GM19239 (cell line): Measurements from ENCODE around the gene PIP5K1C.

Experiments
- DNase-seq: peaks from one replicate; pipeline ENCODE4 v3.0.0; 2011; ENCODE audit warnings: low spot score; ENCODE audit not compliant: insufficient read length
- FAIRE-seq: peaks from 2 replicates; lab custom pipeline; 2011; peaks lifted over from hg19 to GRCh38; lab: Jason Lieb, UNC

PIP5K1C gene

DNA sequence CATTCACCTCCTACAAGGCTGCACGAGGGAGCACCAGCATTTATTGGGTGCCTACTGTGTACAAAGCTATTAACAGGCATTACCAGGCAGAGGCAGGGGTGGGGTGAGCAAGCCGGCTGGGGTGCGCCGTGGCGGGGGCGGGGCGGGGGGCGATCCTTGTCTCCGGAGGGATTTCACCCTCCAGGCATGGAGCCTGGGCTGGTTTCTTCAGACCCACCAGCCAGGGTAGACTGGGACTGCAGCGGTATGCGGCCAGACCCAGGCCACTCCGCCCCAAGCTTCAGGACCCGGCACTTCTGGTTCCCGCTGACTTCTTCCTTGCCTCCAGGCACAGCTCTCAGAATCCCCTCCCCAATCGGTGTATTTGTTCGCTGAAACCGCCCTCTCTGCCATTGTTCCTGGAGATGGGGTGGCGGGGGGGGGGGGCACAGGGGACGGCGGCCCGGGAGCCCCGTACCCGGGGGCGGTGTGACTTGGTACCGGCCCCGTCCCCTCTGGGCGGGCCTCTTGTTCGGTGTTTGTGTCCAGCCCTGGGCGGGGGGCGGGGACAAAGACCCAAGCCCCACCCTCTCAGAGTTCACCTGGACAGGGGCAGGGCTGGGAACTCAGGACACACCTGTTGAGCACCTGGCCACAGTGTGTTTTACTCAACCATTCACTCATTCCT, 22.3 kb upstream of the PIP5K1C start:
- FAIRE-seq (no peak), DNase-seq (no peak)

DNA sequence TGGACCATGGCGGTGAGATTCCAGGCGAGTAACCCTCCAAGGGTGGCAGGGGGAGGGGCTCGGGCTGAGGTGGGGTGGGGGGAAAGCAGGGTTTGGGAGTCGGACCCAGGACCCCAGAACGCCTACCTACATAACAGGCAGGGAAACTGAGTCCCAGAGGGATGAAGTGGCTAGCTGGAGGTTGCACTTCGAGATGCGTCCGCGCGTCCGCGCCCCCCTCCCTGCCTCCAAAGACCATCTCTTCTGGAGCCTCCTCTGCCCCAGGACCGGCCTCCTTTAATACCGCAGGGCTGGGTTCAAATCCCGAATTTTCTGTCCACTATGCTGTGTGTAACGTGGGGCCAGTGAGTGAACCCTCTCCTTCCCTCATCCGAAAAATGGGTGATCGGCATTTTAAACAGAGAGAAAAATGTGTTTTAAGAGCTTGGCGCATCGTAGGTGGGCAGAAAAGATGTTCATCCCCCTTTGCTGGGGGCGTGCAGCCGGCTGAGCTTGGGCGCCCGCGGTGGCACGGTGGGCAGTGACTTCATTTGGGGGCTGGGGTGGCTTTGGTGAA, 21.7 kb upstream of the PIP5K1C start:
- FAIRE-seq (no peak), DNase-seq (no peak)

GRCh38 chr19:3721131-3721886, 21.0 kb upstream of the PIP5K1C start:
- FAIRE-seq (no peak), DNase-seq (peak; percentile 90)

- no peak for DNase-seq
- FAIRE-seq = no peak
Observed at GRCh38 chr19:3720349-3720917, 20.2 kb upstream of the PIP5K1C start.

- FAIRE-seq = no peak
Observed at GRCh38 chr19:3719868-3720267, 19.6 kb upstream of the PIP5K1C start.

DNA sequence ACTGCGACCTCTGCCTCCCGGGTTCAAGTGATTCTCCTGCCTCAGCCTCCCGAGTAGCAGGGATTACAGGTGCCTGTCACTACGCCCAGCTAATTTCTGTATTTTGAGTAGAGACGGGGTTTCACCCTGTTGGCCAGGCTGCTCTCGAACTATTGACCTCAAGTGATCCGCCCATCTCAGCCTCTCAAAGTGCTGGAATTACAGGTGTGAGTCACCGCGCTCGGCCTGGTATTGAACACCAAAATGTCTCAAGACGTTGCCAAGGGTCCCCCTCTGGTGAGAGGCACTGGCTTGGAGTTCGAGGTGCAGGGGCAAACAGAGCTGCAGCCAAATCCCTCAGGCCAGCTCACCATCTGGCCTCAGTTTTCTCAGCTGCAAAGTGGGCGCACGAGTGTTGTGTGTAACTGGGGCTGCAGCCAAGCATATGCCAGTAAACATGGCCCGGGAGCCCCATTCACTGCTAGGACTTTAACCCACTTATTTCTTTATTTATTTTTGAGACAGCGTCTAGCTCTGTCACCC, 15.9 kb upstream of the PIP5K1C start:
- no peak for FAIRE-seq
- no peak for DNase-seq

More at GRCh38 chr19:3719868-3720267, 19.6 kb upstream of the PIP5K1C start:
- no peak for DNase-seq

DNA sequence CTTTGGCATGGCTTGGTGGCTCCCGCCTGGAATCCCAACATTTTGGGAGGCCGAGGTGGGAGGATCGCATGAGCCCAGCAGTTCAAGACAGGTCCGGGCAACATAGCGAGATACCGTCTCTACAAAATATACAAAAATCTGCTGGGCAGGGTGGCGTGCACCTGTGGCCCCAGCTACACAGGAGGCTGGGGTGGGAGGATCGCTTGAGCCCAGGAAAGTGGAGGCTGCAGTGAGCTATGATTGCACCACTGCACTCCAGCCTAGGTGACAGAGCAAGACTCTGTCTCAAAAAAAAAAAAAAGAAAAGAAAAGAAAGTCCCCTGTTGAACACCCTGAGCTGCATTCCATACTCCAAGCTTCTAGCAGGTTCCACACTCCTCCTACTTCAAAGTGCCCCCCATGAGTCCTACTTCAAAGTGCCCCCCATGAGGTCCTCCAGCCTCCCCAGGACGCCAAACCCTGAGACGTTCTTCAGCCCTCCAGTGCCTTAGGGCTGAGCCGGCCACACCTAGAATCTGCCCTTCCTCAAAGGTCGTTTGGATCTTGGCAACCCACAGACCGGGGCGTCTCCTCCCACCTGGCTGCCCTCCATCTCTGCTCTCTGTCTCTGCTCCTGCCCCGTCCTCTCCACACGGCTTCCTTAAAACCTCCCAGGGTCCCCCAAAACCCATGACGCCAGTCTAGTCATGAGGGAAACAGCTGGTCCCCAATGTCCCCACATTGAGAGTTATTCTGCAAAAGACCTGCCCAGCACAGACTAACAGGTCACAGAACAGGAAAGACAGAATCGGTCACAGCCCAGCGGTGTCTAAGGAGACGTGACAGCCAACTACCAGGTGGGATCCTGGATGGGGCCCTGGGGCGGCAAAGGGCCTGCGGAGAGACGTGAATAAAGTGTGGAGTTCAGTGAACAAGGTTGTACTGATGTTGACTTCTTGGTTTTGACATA, 12.7 kb upstream of the PIP5K1C start:
- DNase-seq (no peak), FAIRE-seq (no peak)

DNA sequence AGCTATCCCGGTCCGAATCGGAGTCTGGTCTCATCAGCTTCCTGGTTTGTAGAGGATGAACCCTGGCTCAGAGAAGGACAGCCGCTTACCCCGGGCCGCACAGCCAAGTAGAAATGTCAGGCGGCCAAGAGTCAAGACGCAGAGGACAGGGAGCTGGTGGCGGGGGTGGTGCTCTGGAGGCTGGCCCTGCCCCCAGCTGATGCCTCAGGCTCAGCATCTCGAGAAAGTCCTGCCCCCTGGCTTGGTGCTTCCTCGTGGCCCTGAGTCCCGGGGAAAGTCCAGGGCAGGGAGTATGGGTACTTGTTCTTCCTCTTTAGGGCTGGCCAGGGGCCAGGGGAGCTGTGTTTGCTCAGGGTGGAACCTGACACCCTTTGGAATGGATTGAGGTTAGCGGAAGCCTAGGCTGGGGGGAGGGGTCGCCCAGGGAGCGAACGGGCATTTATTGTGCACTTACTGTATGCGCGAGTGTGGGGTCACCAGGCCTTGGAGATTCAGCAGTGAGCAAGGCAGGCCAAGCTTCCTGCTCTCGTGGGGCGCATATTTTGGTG, 10.1 kb upstream of the PIP5K1C start:
- no peak for DNase-seq

DNA sequence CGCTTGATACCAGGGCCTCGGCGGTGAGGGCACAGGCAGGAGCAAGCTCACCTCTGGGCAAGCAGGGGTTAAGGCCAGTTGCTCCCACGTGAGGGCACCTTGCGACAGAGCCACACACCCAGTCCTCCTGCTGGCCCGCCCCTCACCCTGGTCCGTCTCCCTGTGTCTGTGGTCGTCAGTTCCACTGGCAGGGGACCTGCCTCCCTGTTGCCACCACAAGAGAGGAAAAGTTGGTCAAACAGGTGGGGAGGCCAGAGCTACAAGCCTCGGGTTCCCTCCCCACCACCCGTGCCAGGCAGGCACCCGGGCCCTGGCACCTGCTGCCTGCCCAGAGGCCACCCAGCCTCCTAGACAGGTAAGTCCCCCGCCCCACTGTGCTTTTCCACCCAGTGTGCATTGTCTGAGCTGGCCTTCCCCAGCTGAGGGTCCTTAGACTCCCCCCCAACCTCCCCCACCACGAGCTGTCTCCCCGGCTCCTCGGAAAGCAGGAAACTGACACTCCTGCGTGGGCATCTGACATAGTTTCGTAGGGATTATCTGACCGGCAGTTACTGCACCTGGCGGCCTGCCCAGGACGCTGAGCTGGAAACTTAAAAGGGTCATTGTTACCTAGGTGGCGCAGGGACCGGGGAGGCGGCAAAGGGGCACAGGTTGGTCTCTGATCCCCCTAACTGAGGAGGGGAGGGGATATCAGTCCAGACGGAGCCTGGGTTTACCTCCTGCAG, 8.1 kb upstream of the PIP5K1C start, which contains the start of gene TJP3:
Gene TJP3 (plus strand): TSS at position 178 of the 725 bp plus-strand sequence. CDS start 20,049 bp downstream, outside the sequence.
- no peak for DNase-seq
- no peak for FAIRE-seq

More for the DNA sequence above, 10.1 kb upstream of the PIP5K1C start:
- no peak for FAIRE-seq

DNA sequence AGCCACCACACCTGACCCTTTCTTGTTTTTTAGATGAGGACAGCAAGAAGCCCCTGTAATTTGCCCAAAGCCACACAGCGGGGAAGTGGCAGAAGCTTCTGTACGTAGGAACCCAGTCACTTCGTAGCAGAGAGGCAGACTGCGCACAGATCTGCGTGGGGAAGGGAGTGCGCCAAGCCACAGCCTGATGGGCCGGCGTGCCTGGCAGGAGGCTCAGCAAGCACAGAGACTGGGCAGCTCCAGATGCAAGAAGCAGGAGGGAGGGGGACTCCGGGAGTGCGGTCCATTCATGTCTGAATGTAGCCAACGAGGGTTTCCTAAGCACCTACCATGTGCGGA, 7.6 kb upstream of the PIP5K1C start:
- DNase-seq (no peak), FAIRE-seq (no peak)

DNA sequence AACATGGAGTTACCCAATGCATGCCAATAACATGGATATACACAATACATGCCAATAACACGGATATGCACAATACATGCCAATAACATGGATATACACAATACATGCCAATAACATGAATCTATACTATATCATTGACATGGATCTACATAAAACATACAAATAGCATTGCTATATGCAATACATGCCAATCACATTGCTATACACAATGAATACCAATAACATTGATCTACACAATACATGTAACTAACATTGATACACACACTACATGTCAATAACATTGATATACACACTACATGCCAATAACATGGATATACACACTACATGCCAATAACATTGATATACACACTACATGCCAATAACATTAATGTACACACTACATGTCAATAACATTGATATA, 932 bp upstream of the PIP5K1C start:
- no peak for FAIRE-seq
- no peak for DNase-seq

DNA sequence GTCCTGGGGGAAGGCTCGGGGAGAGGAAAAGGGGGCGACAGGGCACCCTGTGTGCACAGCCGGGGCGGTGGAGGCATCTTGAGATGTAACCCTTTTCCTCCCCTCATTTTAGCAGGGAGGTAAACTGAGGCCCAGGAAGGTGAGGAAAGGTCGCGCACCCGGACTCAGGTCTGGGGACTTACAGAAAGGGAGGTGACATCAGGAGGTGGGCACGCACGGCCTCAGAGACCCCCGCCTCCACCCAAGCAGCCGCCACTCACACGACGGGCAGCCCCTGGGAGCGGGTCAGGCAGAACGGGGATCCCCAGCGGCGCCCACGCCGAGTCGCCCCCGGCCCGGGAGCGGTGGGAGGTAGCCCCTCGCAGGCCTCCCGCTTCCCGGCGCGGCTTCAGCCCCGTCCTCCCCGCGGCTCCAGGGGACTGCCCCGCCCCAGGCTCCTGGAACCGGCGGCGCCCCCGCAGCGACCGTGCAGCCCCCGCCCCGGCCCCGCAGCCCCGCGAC, 477 bp downstream of the PIP5K1C start:
- no peak for FAIRE-seq
- DNase-seq = no peak

DNA sequence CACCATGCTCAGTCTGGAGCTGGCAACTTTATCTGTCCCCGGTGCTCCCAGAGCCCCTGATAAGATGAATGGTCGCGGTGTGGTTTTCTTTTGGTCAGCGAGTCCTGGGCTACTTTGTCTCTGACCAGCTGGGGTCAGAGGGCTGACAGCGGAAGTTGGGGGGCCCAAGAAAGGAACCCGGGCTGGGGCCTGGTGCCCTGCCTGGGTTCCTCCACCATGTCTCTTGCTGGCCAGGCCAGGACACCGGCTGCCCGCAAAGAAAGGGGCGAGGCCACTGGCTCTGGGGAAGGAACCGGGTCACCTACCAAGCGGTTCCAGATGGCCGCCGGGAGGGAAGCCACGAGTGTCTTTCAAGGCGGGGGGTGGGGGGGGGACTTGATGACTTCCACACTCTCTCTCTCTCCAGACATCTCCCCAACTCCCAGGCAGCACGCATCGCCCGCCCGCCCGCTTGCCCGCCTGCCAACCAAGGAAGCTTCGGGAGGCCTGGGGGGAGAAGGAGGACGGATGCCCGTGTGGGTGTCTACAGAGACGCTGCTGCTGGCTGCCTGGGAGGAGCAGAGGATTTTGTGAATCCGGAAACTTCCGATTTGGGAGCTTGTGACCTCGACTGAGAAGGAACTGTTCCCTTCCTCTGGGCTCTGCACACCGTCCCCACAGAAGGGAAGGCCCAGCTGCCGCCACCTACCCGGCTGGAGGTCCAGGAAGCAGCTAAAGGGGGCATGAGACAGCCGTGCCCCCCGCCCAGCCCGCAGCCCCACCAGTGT, 1.1 kb downstream of the PIP5K1C start:
- FAIRE-seq = peak; percentile 80

GRCh38 chr19:3698386-3698950, 1.8 kb downstream of the PIP5K1C start:
- FAIRE-seq (no peak), DNase-seq (no peak)

More for the DNA sequence above, 1.1 kb downstream of the PIP5K1C start:
- DNase-seq = peak; percentile 75

DNA sequence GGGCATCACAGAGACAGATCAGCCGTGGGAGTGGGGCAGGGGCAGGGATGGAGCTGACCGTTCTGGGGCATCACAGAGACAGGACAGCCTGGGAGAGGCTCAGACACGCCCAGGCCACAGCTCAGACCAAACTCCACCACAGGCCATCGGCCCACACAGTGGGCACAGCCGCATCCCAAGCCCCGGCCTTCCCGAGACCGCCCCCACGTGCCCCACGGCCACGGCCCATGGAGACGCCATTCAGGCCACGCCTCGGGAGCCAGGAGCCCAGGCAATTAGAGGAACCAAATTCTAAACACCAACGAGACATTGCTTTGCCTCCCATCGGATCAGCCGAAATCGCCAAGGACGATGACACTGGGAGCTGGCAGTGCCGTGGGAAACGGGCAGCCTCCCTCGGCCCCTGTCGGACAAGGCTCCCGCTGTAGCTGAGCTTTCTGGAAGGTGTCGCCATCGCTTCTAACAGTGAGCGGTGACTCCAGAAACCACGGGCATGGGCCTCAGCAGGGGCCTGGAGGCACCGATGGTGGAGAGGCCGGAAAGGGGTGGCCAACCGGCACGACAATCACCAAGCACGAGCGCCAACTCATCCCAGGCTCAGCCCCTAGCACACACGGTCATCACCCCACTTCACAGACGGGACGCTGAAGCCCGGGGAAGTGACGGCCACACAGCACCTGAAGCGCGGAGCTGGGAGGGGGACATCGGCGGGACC, 2.4 kb downstream of the PIP5K1C start:
- FAIRE-seq (no peak), DNase-seq (no peak)

- no peak for FAIRE-seq
- DNase-seq = no peak
Observed at GRCh38 chr19:3697094-3697493, 3.2 kb downstream of the PIP5K1C start.

DNA sequence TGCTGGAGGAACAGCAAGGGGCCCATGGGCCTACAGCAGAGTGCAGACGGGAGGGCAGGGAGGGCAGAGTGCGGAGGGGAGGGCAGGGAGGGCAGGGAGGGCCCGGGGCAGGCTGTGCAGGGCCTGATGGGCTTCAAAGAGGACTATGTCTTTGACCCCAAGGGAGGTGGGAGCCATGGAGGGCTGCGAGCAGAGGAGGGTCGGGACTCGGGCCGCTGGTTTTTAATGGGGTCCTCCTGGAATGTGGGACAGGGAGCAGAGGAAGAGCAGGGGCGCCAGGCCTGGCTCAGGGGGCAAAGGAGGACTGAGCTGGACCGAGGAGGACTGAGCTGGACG, 3.6 kb downstream of the PIP5K1C start:
- no peak for FAIRE-seq
- DNase-seq = no peak
